Activated naive CD4-positive, alpha-beta T cell treated with anti-CD3 and anti-CD28 coated beads, Interleukin-2, amount 10 ng/mL, durations not matched to agents 7 days and 5 days (primary cell): ENCODE measurements around the gene INPP5E.
A peak's percentile ranks its signal among the peaks of the same experiment; 100 is the strongest.

ENCODE experiments used
- CTCF ChIA-PET: fragments of 350-600 bp; sonication (Branson Sonifier 250); formaldehyde crosslinking; loops from one replicate; lab custom pipeline; 2021; ENCODE audit warnings: antibody characterized with exemption; lab: Charles Lee
- DNase-seq: peaks from one replicate; pipeline ENCODE4 v3.0.0-alpha.2; 2020
- H3K27ac Mint-ChIP-seq: one replicate; pipeline ENCODE4 v1.8.0; 2021; ENCODE audit warnings: mild to moderate bottlenecking, moderate library complexity, mixed read lengths
- H3K27me3 Mint-ChIP-seq: one replicate; pipeline ENCODE4 v1.8.0; 2021; ENCODE audit warnings: mild to moderate bottlenecking, mixed read lengths
- H3K36me3 Mint-ChIP-seq: one replicate; pipeline ENCODE4 v1.8.0; 2021; ENCODE audit warnings: mixed read lengths
- H3K4me1 Mint-ChIP-seq: one replicate; pipeline ENCODE4 v1.8.0; 2021; ENCODE audit warnings: mixed read lengths
- H3K4me3 Mint-ChIP-seq: one replicate; pipeline ENCODE4 v1.8.0; 2021; ENCODE audit warnings: mild to moderate bottlenecking, moderate library complexity, mixed read lengths
- H3K9me3 Mint-ChIP-seq: one replicate; pipeline ENCODE4 v1.8.0; 2021; ENCODE audit warnings: mixed read lengths

INPP5E gene

DNA sequence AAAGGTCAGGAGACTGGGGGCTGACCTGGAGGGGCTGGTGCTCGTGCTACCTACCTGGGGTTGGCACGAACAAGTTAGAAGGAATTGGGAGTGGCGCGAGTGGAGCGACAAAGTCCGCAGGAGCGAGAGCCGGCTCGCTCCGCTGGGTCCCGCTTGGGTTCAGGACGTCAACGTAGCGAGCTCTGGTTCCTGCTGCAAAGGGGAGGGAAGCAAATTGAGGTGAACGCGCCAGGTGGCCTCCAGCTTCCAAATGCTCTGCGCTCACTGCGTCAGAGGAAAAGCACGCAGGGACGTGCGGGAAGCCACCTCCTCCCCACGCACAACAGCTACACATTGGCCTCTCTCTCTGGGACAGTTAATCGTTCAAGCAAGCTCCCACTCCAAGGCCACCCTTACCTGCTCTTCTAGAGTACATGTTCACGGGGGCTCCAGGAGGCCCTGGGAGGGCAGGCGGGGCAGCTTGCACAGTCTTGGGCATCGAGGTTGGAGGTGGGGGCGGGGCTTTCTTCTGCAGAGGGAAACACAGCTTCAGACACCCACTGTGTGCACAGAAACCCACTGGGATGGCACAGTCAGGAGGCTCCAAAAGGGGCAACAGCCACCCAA, 7.6 kb upstream of the INPP5E start:
- H3K4me3 Mint-ChIP-seq: no peak overlapping the region
- H3K9me3 Mint-ChIP-seq: no peaks in the 10 kb centered on the region
- peaks cover 55% of the 10 kb centered on the region for H3K36me3 Mint-ChIP-seq
- no peaks in the 10 kb centered on the region for H3K4me1 Mint-ChIP-seq
- no peak for DNase-seq
- CTCF ChIA-PET: no interaction called here
- no peak overlapping the region for H3K27ac Mint-ChIP-seq
- no peaks in the 10 kb centered on the region for H3K27me3 Mint-ChIP-seq

DNA sequence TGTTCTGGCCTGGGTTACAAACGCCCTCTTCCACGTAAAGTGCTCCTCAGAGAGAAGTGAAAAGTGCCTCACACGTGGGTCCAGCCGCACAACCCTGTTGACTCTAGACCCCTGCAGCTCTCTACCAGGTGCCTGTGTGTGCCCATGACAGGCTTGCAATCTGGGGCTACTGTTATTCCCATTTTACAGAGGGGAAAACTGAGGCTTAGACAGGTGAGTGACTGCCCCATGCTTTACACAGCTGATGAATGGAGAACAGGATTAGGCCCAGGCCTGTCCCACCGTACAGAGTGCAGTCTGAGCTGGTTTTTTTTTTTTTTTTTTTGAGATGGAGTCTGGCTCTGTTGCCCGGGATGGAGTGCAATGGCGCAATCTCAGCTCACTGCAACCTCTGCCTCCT, 6.2 kb upstream of the INPP5E start:
- Mint-ChIP-seq H3K36me3 (peaks cover 50% of the 10 kb centered on the region), H3K27ac (no peak overlapping the region), H3K4me1 (no peaks in the 10 kb centered on the region), H3K4me3 (no peak overlapping the region), H3K9me3 (no peaks in the 10 kb centered on the region), H3K27me3 (no peaks in the 10 kb centered on the region)
- CTCF ChIA-PET: no interaction called here
- no peak for DNase-seq

DNA sequence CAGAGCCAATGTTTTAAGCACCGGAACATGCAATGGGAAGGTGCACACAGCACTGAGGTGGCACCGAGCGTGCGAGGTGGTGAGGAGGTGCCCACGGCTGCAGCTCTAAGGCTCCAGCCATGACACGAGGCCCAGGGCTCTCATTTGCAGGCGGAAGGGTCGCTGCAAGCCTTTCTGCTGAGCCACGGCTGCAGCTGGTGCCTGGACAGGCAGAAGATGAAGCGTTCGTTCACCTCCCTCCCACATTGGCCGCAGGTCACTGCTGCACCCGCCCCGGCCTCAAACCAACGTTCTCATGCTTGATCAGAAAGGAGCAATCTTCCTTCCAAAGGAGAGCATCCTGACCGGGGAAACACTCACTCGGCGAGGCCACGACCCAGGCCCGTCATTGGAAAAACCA, 4.5 kb upstream of the INPP5E start:
- CTCF ChIA-PET: no interaction called here
- H3K27me3 Mint-ChIP-seq: no peaks in the 10 kb centered on the region
- H3K27ac Mint-ChIP-seq: no peak overlapping the region
- no peaks in the 10 kb centered on the region for H3K9me3 Mint-ChIP-seq
- no peak for DNase-seq
- no peaks in the 10 kb centered on the region for H3K4me1 Mint-ChIP-seq
- H3K4me3 Mint-ChIP-seq: no peak overlapping the region
- peaks cover 43% of the 10 kb centered on the region for H3K36me3 Mint-ChIP-seq

DNA sequence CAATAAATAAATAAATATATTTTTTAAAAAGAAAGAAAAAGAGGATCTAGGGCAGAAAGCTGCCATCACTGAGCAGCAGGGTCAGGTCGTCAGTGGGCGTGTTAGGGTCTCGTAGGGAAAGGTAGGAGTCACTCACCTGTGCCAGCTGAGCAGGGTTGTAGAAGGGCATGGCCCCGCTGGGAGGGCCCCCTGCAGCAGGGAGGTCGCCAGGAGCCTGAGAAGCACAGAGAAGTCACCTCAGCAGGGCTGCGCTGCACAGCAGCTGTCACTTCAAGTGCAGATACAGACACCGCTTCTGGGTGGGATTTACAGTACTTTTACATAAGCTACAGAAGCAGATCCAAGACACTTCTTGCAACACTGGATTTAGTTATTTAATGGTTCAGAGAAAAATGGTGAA, 4.0 kb upstream of the INPP5E start:
- H3K36me3 Mint-ChIP-seq: peaks cover 43% of the 10 kb centered on the region
- H3K4me1 Mint-ChIP-seq: no peaks in the 10 kb centered on the region
- no peaks in the 10 kb centered on the region for H3K9me3 Mint-ChIP-seq
- DNase-seq: no peak
- H3K4me3 Mint-ChIP-seq: no peak overlapping the region
- no peak overlapping the region for H3K27ac Mint-ChIP-seq
- H3K27me3 Mint-ChIP-seq: no peaks in the 10 kb centered on the region
- CTCF ChIA-PET: no interaction called here

DNA sequence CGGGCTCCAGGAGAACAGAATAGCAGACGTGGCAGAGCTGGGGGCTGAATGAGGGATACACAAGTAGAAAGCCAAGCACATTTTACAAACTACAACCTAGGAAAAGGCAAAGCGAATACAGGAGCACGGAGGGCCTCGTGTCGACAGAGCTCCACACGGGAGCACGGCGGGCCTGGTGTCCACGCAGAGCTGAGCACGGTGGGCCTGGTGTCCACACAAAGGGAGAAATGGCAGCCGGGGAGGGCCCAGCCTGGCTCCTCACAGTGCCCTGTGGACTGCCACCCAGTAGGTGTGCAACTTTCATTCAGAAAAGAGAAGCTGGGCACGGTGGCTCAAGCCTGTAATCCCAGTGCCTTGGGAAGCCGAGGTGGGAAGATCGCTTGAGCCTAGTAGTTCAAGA, 3.4 kb upstream of the INPP5E start:
- H3K27me3 Mint-ChIP-seq: no peaks in the 10 kb centered on the region

DNA sequence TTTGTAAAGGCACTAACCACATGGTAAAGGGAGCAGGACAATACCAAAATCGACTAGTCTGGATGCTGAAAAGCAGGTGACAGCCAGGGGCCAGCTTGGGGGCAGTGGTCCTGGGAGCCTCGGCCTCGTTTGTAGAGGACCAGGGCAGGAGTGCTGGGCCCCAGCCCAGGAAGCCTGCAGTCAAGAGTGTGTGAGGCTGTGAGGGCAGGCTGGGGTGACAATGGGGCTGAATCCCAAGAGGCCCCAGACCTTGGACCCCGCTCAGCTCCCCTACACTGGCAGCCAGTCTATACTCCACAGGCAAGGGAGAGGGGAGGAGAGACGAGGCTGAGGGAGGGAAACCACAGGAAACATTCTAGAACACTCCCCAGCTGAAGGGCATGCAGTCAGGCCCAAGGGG, 2.6 kb upstream of the INPP5E start:
- Mint-ChIP-seq H3K27me3 (no peaks in the 10 kb centered on the region), H3K4me1 (peaks cover 12% of the 10 kb centered on the region), H3K27ac (no peak overlapping the region), H3K36me3 (peaks cover 35% of the 10 kb centered on the region), H3K9me3 (no peaks in the 10 kb centered on the region), H3K4me3 (no peak overlapping the region)
- CTCF ChIA-PET: interaction anchor here (1.0 kb wide), 1 partner anchor 25 kb away, joined by 3 read pairs; no protein-coding TSS in a partner anchor
- DNase-seq: no peak

More for the DNA sequence above, 3.4 kb upstream of the INPP5E start:
- Mint-ChIP-seq H3K27ac (no peak overlapping the region), H3K4me1 (peaks cover 4% of the 10 kb centered on the region), H3K9me3 (no peaks in the 10 kb centered on the region), H3K36me3 (peaks cover 41% of the 10 kb centered on the region), H3K4me3 (no peak overlapping the region)
- CTCF ChIA-PET: interaction anchor here (1.0 kb wide), 1 partner anchor 25 kb away, joined by 3 read pairs; no protein-coding TSS in a partner anchor
- no peak for DNase-seq

DNA sequence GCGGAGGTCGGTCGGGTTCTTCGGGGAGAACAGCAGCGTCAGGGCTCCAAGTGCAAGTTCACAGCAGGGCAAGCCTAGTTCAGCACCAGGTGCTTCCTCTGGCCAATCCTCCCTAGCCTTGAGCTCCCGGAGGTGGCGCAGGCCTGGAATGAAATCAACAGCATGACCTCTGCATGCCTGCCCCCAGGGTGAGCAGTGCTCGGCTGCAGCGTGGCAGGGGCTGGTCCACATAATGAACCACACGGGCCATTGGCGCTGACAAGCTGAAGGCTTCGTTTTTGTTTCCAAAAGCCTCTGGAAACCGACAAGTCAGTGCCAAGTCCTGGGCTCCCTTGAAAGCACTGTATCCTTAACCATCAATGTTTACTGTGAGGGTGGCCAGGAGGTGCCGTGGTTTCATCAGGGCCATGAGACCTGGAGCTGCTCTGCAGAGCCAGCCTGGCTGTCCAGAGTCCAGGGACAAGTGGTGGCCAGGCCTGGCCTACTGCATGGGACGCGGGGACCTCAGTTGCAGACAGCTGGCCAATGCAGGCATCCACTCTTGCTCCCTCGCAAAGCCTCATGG, 2.1 kb upstream of the INPP5E start:
- no peak overlapping the region for H3K27ac Mint-ChIP-seq

DNA sequence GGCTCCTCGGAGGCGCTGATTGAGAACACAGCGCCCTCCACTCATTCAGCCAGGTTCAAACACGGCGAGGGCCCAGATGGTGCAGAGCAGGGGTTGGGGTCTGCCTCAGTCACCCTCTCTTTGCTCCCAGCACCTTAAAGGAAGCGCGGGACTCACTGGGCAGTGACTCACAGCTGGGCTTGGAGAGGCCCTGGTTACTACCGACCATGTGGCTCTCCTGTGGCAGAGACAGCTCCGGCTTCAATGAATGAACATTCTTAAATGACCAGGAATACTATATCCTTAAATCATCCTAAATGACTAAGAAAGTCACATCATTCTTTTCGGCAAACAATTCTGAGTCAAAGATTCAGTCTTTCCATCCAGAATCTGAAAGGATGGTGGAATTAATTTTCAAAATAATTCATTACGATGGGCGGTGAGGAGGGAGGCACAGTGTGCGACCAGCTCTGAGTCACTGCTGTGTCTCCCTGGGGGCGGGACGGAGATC, 1.6 kb upstream of the INPP5E start:
- CTCF ChIA-PET: no interaction called here
- H3K27ac Mint-ChIP-seq: no peak overlapping the region
- peaks cover 35% of the 10 kb centered on the region for H3K36me3 Mint-ChIP-seq
- DNase-seq: no peak
- H3K9me3 Mint-ChIP-seq: no peaks in the 10 kb centered on the region
- H3K4me3 Mint-ChIP-seq: no peak overlapping the region
- no peaks in the 10 kb centered on the region for H3K27me3 Mint-ChIP-seq
- peaks cover 21% of the 10 kb centered on the region for H3K4me1 Mint-ChIP-seq

More for the DNA sequence above, 2.1 kb upstream of the INPP5E start:
- Mint-ChIP-seq H3K36me3 (peaks cover 35% of the 10 kb centered on the region), H3K27me3 (no peaks in the 10 kb centered on the region), H3K9me3 (no peaks in the 10 kb centered on the region), H3K4me3 (no peak overlapping the region), H3K4me1 (peaks cover 17% of the 10 kb centered on the region)
- no peak for DNase-seq
- CTCF ChIA-PET: no interaction called here

DNA sequence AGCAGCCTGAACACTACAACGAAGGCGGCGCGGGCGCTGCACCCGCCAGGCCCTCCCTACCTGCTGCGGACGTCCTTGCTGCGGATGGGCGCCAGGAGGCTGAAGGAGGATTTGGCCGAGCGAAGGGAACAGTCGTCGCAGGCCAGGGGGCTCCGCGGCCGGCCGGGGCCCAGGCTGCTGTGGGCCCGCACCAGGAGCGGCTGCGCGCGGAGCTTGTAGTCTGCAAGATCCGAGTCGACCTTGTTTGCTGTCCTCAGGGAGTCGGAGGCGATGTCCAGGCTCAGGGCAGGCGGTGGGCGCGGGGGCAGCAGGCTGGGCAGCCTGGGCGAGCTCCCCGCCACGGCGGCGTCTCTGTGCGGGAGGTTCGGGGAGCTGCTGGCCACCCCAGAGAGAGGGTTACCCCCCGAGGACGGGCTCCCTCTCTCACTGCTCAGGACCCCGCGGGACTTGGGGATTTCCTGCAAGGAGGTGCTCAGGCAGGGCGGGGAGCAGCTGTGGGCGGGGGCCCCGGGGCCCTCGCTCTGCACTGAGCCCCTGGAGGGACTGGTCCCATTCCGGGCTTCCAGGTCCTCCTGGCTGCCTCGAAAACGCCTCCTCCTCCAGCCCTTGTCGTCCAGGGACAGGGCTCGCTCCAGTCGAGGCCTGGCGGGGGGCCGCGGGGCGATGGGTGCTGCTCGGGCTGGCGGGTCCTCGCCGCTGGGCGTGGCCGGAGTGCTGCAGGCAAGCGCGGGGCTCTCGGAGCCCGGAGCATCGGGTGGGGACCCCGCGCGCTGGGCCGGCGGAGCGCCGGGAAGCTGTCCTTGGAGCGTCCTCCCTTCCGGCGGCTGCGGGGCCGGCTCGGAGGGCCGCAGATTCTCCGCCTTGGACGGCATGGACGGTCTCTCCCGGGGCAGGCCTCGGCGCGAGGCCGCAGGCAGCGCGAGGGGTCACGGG, 831 bp downstream of the INPP5E start:
- H3K4me3 Mint-ChIP-seq: peak overlapping the region; percentile 87
- CTCF ChIA-PET: no interaction called here
- peak; percentile 75 for DNase-seq
- H3K4me1 Mint-ChIP-seq: peaks cover 24% of the 10 kb centered on the region
- H3K36me3 Mint-ChIP-seq: peaks cover 30% of the 10 kb centered on the region
- no peaks in the 10 kb centered on the region for H3K9me3 Mint-ChIP-seq
- H3K27me3 Mint-ChIP-seq: no peaks in the 10 kb centered on the region
- peak overlapping the region; percentile 83 for H3K27ac Mint-ChIP-seq

DNA sequence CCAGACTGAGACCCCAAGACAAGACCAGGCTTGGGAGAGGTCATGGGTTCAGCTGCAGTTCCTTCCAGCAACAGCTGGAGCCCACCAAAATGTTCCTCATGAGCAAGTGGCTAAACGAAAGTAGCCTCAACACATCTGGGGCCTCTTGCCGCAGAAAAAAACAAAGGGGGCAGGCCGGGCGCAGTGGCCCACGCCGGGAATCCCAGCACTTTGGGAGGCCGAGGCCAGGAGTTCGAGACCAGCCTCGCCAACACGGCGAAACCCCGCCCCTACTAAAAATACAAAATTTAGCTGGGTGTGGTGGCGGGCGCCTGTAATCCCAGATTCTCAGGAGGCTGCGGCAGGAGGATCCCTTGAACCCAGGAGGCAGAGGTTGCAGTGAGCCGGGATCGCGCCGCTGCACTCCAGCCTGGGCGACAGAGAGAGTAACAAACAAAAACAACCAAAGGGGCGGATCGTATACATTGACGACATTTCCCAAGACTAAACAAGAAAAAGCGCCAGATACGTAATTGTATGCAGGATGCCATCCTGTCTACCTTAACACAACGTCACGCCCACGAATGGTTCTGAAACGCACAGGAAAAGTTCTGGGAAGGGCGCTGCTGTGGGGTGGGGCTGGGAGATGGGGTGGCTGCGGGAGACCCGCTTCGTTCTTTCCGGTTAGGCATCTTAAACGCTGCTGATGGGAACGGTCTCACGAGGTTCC, 1.7 kb downstream of the INPP5E start:
- H3K4me1 Mint-ChIP-seq: peaks cover 24% of the 10 kb centered on the region
- peaks cover 26% of the 10 kb centered on the region for H3K36me3 Mint-ChIP-seq
- CTCF ChIA-PET: no interaction called here
- DNase-seq: peak; percentile 38
- peak overlapping the region; percentile 87 for H3K4me3 Mint-ChIP-seq
- H3K27me3 Mint-ChIP-seq: no peaks in the 10 kb centered on the region
- no peaks in the 10 kb centered on the region for H3K9me3 Mint-ChIP-seq
- H3K27ac Mint-ChIP-seq: peak overlapping the region; percentile 83

DNA sequence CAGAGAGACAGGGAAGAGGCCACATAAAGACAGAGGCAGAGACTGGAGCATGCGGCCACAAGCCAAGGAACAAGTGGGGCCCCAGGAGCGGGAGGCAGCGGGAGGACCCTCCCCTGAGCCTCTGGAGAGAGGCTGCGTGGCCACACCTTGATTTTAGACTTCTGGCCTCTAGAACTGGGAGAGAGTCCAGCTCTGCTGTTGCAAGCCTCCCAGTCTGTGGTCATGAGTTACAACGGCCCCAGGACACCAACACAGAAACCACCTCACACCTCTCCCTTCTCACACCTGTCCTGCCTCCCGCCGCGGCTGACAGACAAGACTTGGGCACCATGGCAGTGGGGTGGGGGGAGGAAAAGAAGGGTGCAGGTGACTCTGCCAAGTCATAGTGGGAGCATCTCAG, 2.2 kb downstream of the INPP5E start:
- Mint-ChIP-seq H3K4me1 (peaks cover 24% of the 10 kb centered on the region), H3K27ac (peak overlapping the region; percentile 70), H3K4me3 (peak overlapping the region; percentile 87), H3K36me3 (peaks cover 21% of the 10 kb centered on the region), H3K27me3 (no peaks in the 10 kb centered on the region), H3K9me3 (no peaks in the 10 kb centered on the region)
- CTCF ChIA-PET: interaction anchor here (1.0 kb wide), 1 partner anchor 23 kb away, joined by 3 read pairs; no protein-coding TSS in a partner anchor
- DNase-seq: no peak

DNA sequence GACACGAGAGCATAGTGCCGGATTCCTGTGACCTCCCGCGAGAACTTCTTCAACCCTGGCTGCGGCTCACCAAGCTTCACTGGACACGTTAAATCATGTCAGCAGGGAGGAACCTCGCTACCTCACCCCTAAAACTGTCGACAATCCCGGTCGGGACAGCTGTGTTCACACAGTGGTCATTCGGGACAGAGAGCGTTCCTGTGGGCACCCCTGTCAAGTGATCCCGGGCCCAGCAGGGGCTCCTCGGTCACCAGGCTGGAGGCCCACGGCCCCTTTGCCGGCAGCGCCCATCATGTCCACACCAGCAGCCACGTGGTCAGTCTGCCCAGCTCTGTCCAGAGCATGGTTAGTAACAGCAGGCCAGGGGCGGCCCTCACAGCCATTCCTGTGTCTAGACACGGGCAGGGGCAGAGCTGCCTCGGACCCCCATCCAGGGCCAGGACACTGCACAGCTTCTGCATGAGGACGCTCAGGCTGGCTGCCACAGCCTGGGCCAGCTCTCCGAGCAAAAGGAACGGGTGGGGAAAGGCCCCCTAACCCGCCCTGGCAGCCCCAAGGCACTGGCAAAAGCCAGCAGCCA, 3.5 kb downstream of the INPP5E start:
- Mint-ChIP-seq H3K36me3 (peaks cover 14% of the 10 kb centered on the region), H3K27ac (no peak overlapping the region), H3K9me3 (no peaks in the 10 kb centered on the region), H3K27me3 (no peaks in the 10 kb centered on the region), H3K4me1 (peaks cover 24% of the 10 kb centered on the region), H3K4me3 (no peak overlapping the region)
- CTCF ChIA-PET: interaction anchor here (0.7 to 1.7 kb wide), 2 partner anchors 33 to 234 kb away, joined by 3 read pairs; no protein-coding TSS in a partner anchor
- DNase-seq: no peak

DNA sequence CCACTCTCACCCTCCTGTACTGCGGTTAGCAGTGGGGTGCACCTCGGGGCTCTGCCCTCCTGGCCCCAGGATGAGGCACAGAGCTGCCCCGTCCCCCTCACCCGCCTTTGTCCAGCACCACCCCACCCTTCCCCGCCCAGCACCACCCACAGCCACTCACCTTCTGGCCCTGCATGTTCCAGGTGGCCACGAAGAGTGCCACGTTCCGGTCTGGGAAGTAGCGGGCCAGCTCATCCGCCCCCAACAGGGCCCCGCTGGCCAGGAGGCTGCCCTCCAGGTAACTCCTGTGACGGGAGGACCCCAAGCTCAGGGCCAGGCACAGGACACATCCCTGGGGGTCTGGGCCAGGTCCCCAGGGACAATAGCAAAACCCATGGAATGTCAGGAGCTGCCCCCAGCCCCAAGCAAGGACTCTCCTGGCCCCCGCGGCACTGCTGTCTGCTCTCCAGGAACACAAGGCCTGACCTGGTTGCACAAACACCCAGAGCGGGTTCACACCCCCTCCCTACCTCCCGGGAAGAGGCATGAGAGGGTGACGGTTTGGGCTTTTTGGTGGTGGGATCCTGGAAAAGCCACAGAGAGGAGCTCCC, 5.0 kb downstream of the INPP5E start:
- CTCF ChIA-PET: interaction anchor here (1.7 kb wide), 1 partner anchor 31 kb away, joined by 3 read pairs; no protein-coding TSS in a partner anchor
- Mint-ChIP-seq H3K36me3 (peaks cover 18% of the 10 kb centered on the region), H3K9me3 (no peaks in the 10 kb centered on the region), H3K4me3 (no peak overlapping the region), H3K4me1 (peaks cover 24% of the 10 kb centered on the region), H3K27me3 (no peaks in the 10 kb centered on the region), H3K27ac (no peak overlapping the region)
- DNase-seq: no peak
